ENCODE results near the gene TXNDC9. TPM values are rescaled to one million over a fixed set of nuclear protein-coding genes. Genes with fewer than 3 reads are reported as not detected.
"Not testable (repeated sequence)": the region's sequence is repeated elsewhere in the genome, so short reads cannot be mapped to it uniquely, and the experiment has no call there.

TXNDC9 gene
- total RNA-seq, 3 donors from 2014 or later, result 34.3 to 36.3 (median 35.6) TPM

DNA sequence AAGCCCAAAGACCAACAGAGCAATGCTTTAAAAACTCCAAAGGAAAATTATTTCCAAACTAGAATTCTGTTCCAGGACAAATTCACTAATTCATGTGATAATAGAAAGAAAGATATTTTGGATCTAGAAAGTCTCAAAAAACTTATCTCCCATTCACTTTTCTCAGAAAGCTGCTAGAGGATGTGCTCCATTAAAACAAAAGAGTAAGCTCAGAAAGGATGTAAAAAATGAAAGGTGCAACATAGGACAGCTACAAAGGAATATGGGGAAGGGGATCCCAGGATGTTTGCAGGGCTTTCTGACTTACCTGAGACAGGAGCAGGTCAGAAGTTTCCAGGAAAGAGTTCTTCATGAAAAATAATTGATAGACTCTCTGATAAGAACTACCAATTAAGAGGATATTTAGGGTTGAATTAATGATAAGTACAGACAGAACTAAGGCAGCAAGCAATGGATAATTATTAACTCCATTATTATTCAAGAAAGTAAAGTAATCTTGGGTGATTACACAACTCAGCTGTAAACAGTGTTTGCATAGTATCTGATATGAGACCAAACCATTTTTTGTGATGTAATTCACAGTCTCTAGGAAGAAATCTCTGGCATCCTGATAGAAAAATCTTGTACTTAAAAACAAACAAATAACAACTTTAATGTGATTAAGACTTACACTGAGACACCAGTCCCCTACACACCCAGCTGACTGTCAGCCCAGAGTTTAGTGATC lies 56.0 kb downstream of the TXNDC9 start:
- Mint-ChIP-seq H3K4me3 (no peak overlapping the region), H3K27me3 (ENCODE audit: low read depth) (no peaks in the 10 kb centered on the region), H3K4me1 (ENCODE audit: low read depth) (no peaks in the 10 kb centered on the region), H3K9me3 (peaks cover 14% of the 10 kb centered on the region), H3K36me3 (ENCODE audit: insufficient read depth) (peaks cover 29% of the 10 kb centered on the region)
- DNase-seq, result no peak
- no peak for ATAC-seq

DNA sequence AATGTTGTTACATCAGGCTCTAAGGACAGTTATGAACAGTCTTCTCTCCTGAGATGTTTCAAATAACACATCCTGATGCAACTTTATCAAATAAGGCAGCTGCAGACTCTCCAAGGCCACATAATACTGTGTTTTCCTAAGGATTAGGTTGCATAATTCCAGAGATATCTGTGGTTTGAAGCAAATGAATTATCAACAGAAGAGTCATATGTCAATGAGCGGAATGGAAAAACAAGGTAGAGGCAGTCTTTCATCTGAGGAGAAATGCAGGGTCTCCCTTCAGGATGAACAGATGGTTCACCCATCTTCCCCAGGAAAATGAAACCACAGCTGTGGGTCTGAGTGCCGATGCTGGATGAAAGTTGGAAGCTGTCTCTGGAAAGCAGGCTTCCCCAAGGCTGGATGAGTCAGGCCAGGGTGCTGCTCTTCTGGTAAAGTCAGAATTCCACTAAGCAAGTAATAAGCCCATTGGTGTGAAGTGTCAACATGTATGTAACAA lies 57.3 kb downstream of the TXNDC9 start:
- Mint-ChIP-seq H3K4me3 (no peak overlapping the region), H3K27me3 (ENCODE audit: low read depth) (no peaks in the 10 kb centered on the region), H3K36me3 (ENCODE audit: insufficient read depth) (peaks cover 25% of the 10 kb centered on the region), H3K4me1 (ENCODE audit: low read depth) (no peaks in the 10 kb centered on the region), H3K9me3 (peaks cover 14% of the 10 kb centered on the region)
- DNase-seq, result no peak
- no peak for ATAC-seq

DNA sequence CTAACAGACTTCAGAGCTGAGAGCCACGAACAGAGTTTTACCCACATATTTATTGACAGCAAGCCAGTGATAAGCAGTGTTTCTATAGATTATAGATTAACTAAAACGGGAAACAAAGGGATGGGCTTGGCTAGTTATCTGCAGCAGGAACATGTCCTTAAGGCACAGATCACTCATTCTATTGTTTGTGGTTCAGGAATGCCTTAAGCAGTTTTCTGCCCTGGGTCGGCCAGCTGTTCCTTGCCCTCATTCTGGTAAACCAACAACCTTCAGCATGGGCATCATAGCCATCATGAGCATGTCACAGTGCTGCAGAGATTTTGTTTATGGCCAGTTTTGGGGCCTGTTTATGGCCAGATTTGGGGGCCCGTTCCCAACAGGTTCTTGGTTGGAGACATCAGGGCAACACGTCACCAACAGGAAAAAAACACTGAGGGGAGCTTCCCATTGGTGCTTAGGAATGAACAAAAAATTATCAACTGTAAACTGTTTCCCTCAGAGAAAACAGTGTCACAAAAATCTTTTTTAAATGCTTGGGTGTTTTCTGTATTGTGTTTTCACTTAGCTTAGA lies 57.9 kb downstream of the TXNDC9 start:
- Mint-ChIP-seq H3K9me3 (peaks cover 14% of the 10 kb centered on the region), H3K36me3 (ENCODE audit: insufficient read depth) (peaks cover 21% of the 10 kb centered on the region)
- H3K4me1 Mint-ChIP-seq (ENCODE audit: low read depth); DNase-seq; ATAC-seq; H3K27me3 Mint-ChIP-seq (ENCODE audit: low read depth); H3K4me3 Mint-ChIP-seq: not testable (repeated sequence)

DNA sequence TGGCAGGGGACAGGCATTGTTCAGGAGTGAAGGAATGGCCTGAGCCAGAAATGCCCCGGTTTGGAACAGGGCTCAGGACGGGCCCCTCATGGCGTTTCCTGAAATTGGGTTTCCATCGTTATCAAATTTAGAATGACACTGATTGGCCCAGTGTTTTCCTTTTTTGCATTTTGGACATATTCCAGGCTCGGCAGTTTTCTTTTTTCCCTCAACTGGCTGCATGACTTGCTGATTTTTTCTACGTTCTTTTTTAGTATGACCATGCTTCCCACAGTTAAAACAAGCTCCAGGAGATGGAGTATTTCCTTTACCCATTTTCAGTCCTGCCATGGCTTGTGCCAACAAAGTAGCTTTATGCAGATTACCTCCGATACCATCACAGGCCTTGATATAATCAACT lies 60.3 kb downstream of the TXNDC9 start:
- DNase-seq (no peak), ATAC-seq (no peak)
- Mint-ChIP-seq H3K36me3 (ENCODE audit: insufficient read depth) (peaks cover 17% of the 10 kb centered on the region), H3K9me3 (peaks cover 19% of the 10 kb centered on the region), H3K4me1 (ENCODE audit: low read depth) (no peaks in the 10 kb centered on the region), H3K27me3 (ENCODE audit: low read depth) (no peaks in the 10 kb centered on the region), H3K4me3 (no peak overlapping the region)

Other genes starting within 250 kb of the TXNDC9 start
- under 1 TPM; 0.19 to 0.40 (median 0.37) TPM for gene C2orf15, start 194.6 kb downstream of the TXNDC9 start, total RNA-seq
- 1 to 10 TPM; 2.8 to 5.5 (median 3.4) TPM for gene TSGA10, start 181.4 kb downstream of the TXNDC9 start, total RNA-seq
- 1 to 10 TPM; 4.5 to 5.5 (median 4.9) TPM for gene LIPT1, start 181.4 kb downstream of the TXNDC9 start, total RNA-seq
- gene MITD1, start 155.3 kb downstream of the TXNDC9 start, total RNA-seq, result 10 to 100 TPM; 52.1 to 54.7 (median 54.0) TPM
- 10 to 100 TPM; 28.2 to 30.2 (median 29.7) TPM for gene MRPL30, start 155.1 kb downstream of the TXNDC9 start, total RNA-seq
- not detected for gene LYG2, start 80.7 kb downstream of the TXNDC9 start, total RNA-seq
- under 1 TPM; 0.47 to 0.68 (median 0.54) TPM for gene LYG1, start 35.1 kb downstream of the TXNDC9 start, total RNA-seq
- gene EIF5B, start 1.1 kb upstream of the TXNDC9 start, total RNA-seq, result 100 to 1,000 TPM; 102 to 111 (median 102) TPM
- gene REV1, start 153.7 kb upstream of the TXNDC9 start, total RNA-seq, result 10 to 100 TPM; 22.0 to 26.8 (median 23.1) TPM

Data from activated T-cell treated with anti-CD3 and anti-CD28 coated beads, Interleukin-2, amount 50 U/mL, for 4 hours (primary cell).